ENCODE results near the gene PHTF2.

The PHTF2 gene

GRCh38 chr7:77885155-77885554, 86.6 kb downstream of the PHTF2 start:
- DNase-seq, result no peak

- no peak for DNase-seq
Measured at GRCh38 chr7:77887567-77887966, 89.0 kb downstream of the PHTF2 start.

- DNase-seq, result no peak
Measured at GRCh38 chr7:77888998-77889397, 90.4 kb downstream of the PHTF2 start.

GRCh38 chr7:77893813-77894212, 95.2 kb downstream of the PHTF2 start:
- no peak for DNase-seq

- DNase-seq, result no peak
Measured at GRCh38 chr7:77894574-77895091, 96.1 kb downstream of the PHTF2 start.

- DNase-seq, result no peak
Measured at GRCh38 chr7:77895905-77896304, 97.3 kb downstream of the PHTF2 start.

GRCh38 chr7:77897004-77897547, 98.5 kb downstream of the PHTF2 start:
- no peak for DNase-seq

GRCh38 chr7:77899516-77899915, 100.9 kb downstream of the PHTF2 start:
- DNase-seq, result no peak

GRCh38 chr7:77903597-77903996, 105.0 kb downstream of the PHTF2 start:
- DNase-seq, result no peak

GRCh38 chr7:77904252-77904651, 105.7 kb downstream of the PHTF2 start:
- no peak for DNase-seq

GRCh38 chr7:77907281-77907680, 108.7 kb downstream of the PHTF2 start:
- no peak for DNase-seq

- DNase-seq, result no peak
Measured at GRCh38 chr7:77908664-77909063, 110.1 kb downstream of the PHTF2 start.

- DNase-seq, result no peak
Measured at GRCh38 chr7:77910124-77910523, 111.6 kb downstream of the PHTF2 start.

GRCh38 chr7:77912293-77912692, 113.7 kb downstream of the PHTF2 start:
- no peak for DNase-seq

GRCh38 chr7:77913977-77914607, 115.5 kb downstream of the PHTF2 start:
- no peak for DNase-seq

GRCh38 chr7:77917500-77918262, 119.1 kb downstream of the PHTF2 start:
- no peak for DNase-seq

GRCh38 chr7:77918676-77919075, 120.1 kb downstream of the PHTF2 start:
- no peak for DNase-seq

GRCh38 chr7:77923419-77923818, 124.8 kb downstream of the PHTF2 start:
- no peak for DNase-seq

- no peak for DNase-seq
Measured at GRCh38 chr7:77930496-77930895, 131.9 kb downstream of the PHTF2 start.

- no peak for DNase-seq
Measured at GRCh38 chr7:77931841-77932240, 133.3 kb downstream of the PHTF2 start.

GRCh38 chr7:77933394-77933793, 134.8 kb downstream of the PHTF2 start:
- DNase-seq, result no peak

- DNase-seq, result peak in 1 of 2 experiments; percentile 7
Measured at GRCh38 chr7:77935652-77936348, 137.2 kb downstream of the PHTF2 start.

- peak; percentile 21 to 60 for DNase-seq
Measured at GRCh38 chr7:77940647-77941046, 142.1 kb downstream of the PHTF2 start.

Data from NCI-H526 (cell line).